HL-60 (cell line): ENCODE measurements around the gene ROR2.

Experiments
- DNase-seq, 2 experiments: peaks; one replicate each; pipeline ENCODE4 v3.0.0-alpha.2; 2010 to 2020; ENCODE audit warnings: low read depth in 1 of 2, low spot score in 1 of 2
- H3K27ac ChIP-seq: fragments of 250-450 bp; sonication (Bioruptor Pico); replicated peaks from 2 replicates; pipeline ENCODE4 v1.5.1; 2020; ENCODE audit warnings: mild to moderate bottlenecking, moderate library complexity
- H3K27me3 ChIP-seq: fragments of 250-450 bp; sonication (Bioruptor Pico); 2 replicates; pipeline ENCODE4 v1.5.1; 2021; ENCODE audit warnings: mild to moderate bottlenecking, moderate library complexity; ENCODE audit not compliant: insufficient read depth, poor library complexity, severe bottlenecking
- H3K4me3 ChIP-seq: replicated peaks from 2 replicates; pipeline ENCODE4 v1.5.1; 2011; ENCODE audit warnings: mild to moderate bottlenecking, control low read depth, low read length; ENCODE audit not compliant: insufficient read depth
- GABPA ChIP-seq: IDR thresholded peaks from 2 replicates; pipeline ENCODE4 v1.6.1; 2012; ENCODE audit warnings: low read depth
- POLR2AphosphoS5 ChIP-seq: IDR thresholded peaks from 2 replicates; pipeline ENCODE4 v1.6.1; 2012; ENCODE audit warnings: low read depth
- SPI1 ChIP-seq: IDR thresholded peaks from 2 replicates; pipeline ENCODE4 v1.6.1; 2012; ENCODE audit warnings: low read depth, mild to moderate bottlenecking, borderline replicate concordance
- TF ChIP-seq, protein P1 (sequence below): IDR thresholded peaks from 2 replicates; pipeline ENCODE4 v1.6.1; 2012; ENCODE audit warnings: low read depth; ENCODE audit not compliant: insufficient replicate concordance
- TF ChIP-seq, protein P2 (sequence below): IDR thresholded peaks from one replicate; pipeline ENCODE4 v1.5.1; 2011; ENCODE audit warnings: low read length, control low read depth, inconsistent platforms; ENCODE audit not compliant: insufficient read depth

ROR2 gene

GRCh38 chr9:91992461-91993041 is 42.5 kb upstream of the ROR2 start:
- no peak overlapping the region for H3K4me3 ChIP-seq
- H3K27ac ChIP-seq, result no peak overlapping the region
- no peaks in the 10 kb centered on the region for H3K27me3 ChIP-seq
- TF ChIP-seq, protein P1, sequence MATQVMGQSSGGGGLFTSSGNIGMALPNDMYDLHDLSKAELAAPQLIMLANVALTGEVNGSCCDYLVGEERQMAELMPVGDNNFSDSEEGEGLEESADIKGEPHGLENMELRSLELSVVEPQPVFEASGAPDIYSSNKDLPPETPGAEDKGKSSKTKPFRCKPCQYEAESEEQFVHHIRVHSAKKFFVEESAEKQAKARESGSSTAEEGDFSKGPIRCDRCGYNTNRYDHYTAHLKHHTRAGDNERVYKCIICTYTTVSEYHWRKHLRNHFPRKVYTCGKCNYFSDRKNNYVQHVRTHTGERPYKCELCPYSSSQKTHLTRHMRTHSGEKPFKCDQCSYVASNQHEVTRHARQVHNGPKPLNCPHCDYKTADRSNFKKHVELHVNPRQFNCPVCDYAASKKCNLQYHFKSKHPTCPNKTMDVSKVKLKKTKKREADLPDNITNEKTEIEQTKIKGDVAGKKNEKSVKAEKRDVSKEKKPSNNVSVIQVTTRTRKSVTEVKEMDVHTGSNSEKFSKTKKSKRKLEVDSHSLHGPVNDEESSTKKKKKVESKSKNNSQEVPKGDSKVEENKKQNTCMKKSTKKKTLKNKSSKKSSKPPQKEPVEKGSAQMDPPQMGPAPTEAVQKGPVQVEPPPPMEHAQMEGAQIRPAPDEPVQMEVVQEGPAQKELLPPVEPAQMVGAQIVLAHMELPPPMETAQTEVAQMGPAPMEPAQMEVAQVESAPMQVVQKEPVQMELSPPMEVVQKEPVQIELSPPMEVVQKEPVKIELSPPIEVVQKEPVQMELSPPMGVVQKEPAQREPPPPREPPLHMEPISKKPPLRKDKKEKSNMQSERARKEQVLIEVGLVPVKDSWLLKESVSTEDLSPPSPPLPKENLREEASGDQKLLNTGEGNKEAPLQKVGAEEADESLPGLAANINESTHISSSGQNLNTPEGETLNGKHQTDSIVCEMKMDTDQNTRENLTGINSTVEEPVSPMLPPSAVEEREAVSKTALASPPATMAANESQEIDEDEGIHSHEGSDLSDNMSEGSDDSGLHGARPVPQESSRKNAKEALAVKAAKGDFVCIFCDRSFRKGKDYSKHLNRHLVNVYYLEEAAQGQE, result no peak
- TF ChIP-seq, protein P2, sequence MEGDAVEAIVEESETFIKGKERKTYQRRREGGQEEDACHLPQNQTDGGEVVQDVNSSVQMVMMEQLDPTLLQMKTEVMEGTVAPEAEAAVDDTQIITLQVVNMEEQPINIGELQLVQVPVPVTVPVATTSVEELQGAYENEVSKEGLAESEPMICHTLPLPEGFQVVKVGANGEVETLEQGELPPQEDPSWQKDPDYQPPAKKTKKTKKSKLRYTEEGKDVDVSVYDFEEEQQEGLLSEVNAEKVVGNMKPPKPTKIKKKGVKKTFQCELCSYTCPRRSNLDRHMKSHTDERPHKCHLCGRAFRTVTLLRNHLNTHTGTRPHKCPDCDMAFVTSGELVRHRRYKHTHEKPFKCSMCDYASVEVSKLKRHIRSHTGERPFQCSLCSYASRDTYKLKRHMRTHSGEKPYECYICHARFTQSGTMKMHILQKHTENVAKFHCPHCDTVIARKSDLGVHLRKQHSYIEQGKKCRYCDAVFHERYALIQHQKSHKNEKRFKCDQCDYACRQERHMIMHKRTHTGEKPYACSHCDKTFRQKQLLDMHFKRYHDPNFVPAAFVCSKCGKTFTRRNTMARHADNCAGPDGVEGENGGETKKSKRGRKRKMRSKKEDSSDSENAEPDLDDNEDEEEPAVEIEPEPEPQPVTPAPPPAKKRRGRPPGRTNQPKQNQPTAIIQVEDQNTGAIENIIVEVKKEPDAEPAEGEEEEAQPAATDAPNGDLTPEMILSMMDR, result no peak
- no peak for TF ChIP-seq SPI1
- TF ChIP-seq GABPA, result no peak
- TF ChIP-seq POLR2AphosphoS5, result no peak
- no peak for DNase-seq

DNA sequence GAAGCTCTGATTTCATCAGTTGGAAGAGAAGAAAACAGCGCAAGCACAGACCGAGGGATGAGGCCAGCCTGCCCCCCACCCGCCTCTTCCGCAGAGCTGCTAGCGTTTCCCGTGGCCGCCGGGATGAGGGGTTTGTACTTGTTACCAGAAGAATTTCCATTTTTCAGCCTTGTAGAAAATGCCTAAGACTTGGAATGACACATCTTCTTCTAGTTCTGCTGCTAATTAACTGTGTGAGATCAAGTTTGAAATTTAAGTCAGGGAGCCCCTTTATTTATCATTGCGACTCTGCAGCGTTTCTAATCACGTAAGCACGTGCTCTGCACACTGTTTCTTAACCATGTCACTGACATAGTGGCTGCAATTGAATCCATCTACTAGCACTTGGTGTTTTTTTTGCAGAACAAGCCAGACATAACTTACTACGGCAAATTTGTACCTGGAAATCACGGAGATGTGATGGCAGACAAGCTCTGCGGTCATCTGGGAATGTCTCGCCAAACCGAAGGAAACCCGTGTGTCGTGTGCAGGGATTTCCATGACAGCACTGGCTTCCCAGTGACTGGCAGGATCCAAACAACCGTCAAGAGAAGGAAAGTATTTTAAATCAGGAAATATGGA is 41.8 kb upstream of the ROR2 start:
- no peaks in the 10 kb centered on the region for H3K27me3 ChIP-seq
- no peak for TF ChIP-seq GABPA
- TF ChIP-seq, protein P2, result no peak
- no peak for TF ChIP-seq SPI1
- TF ChIP-seq, protein P1, result no peak
- TF ChIP-seq POLR2AphosphoS5, result no peak
- H3K4me3 ChIP-seq, result no peak overlapping the region

GRCh38 chr9:91986248-91986647 is 36.2 kb upstream of the ROR2 start:
- Histone ChIP-seq H3K27me3 (no peaks in the 10 kb centered on the region), H3K4me3 (no peak overlapping the region), H3K27ac (no peak overlapping the region)
- TF ChIP-seq, protein P1, result no peak
- TF ChIP-seq POLR2AphosphoS5 (no peak), SPI1 (no peak), GABPA (no peak)
- TF ChIP-seq, protein P2, result no peak
- no peak for DNase-seq

More for the DNA sequence above, 41.8 kb upstream of the ROR2 start:
- DNase-seq, result no peak
- no peak overlapping the region for H3K27ac ChIP-seq
